H1 (cell line): ENCODE measurements around the gene SLC25A20. TPM values are rescaled to one million over a fixed set of nuclear protein-coding genes. Genes with fewer than 3 reads are reported as not detected.

Source experiments
- CTCF ChIA-PET: fragments of 300-600 bp; sonication (Branson Sonifier 250); formaldehyde crosslinking; loops from one replicate; lab custom pipeline; 2021; ENCODE audit not compliant: partially characterized antibody; lab: Charles Lee
- POLR2A ChIA-PET: fragments of 300-600 bp; sonication (Branson Sonifier 250); formaldehyde crosslinking; loops from one replicate; lab custom pipeline; 2021; ENCODE audit warnings: inconsistent platforms; ENCODE audit not compliant: partially characterized antibody; lab: Charles Lee
- DNase-seq, 2 experiments: peaks; one replicate each; pipeline versions ENCODE4 v3.0.0 to v3.0.0-alpha.2; 2010 to 2022; ENCODE audit warnings: low spot score in 2 of 2, low read depth in 1 of 2, mixed read lengths in 1 of 2
- FAIRE-seq: peaks from 2 replicates; lab custom pipeline; 2011; peaks lifted over from hg19 to GRCh38; lab: Jason Lieb, UNC
- H2AFZ ChIP-seq: 2 replicates; pipeline ENCODE4 v1.8.1; 2012; ENCODE audit warnings: low read length, inconsistent platforms
- H2AK5ac ChIP-seq: 2 replicates; pipeline ENCODE4 v1.6.1; 2013; ENCODE audit warnings: low read depth, low read length
- H2BK120ac ChIP-seq: replicated peaks from 2 replicates; pipeline ENCODE3; 2013; ENCODE audit warnings: low read depth, low read length, inconsistent platforms
- H2BK12ac ChIP-seq: 2 replicates; pipeline ENCODE4 v1.6.1; 2013; ENCODE audit warnings: low read depth, low read length
- H2BK15ac ChIP-seq: 2 replicates; pipeline ENCODE4 v1.6.1; 2013; ENCODE audit warnings: low read length
- H2BK20ac ChIP-seq: 2 replicates; pipeline ENCODE4 v1.6.1; 2013; ENCODE audit warnings: low read length
- H2BK5ac ChIP-seq: 2 replicates; pipeline ENCODE4 v1.6.1; 2013; ENCODE audit warnings: low read depth, low read length
- H3K14ac ChIP-seq: 2 replicates; pipeline ENCODE4 v1.6.1; 2013; ENCODE audit warnings: inconsistent platforms; ENCODE audit not compliant: insufficient read length
- H3K18ac ChIP-seq: 2 replicates; pipeline ENCODE4 v1.6.1; 2013; ENCODE audit warnings: low read length; ENCODE audit errors: extremely low read depth
- H3K23ac ChIP-seq: 2 replicates; pipeline ENCODE4 v1.6.1; 2013; ENCODE audit warnings: inconsistent platforms; ENCODE audit not compliant: insufficient read length
- H3K23me2 ChIP-seq: 2 replicates; pipeline ENCODE4 v1.6.1; 2013; ENCODE audit warnings: low read depth, low read length
- H3K27ac ChIP-seq: 2 replicates; pipeline ENCODE4 v1.6.1; 2011; ENCODE audit warnings: low read depth, low read length, inconsistent platforms
- H3K27me3 ChIP-seq, 4 experiments: replicated peaks in 1 of 4; 1 replicate in 1 of 4; 2 replicates in 3 of 4; pipeline versions ENCODE4 v1.6.1 to v1.8.1; 2011 to 2013; ENCODE audit warnings: low read length in 3 of 4, mild to moderate bottlenecking in 3 of 4, inconsistent platforms in 2 of 4, mixed read lengths in 2 of 4, moderate library complexity in 1 of 4; ENCODE audit not compliant: control insufficient read depth in 3 of 4, insufficient read depth in 3 of 4; ENCODE audit errors: extremely low read depth in 1 of 4
- H3K36me3 ChIP-seq, 4 experiments: 2 replicates each; pipeline versions ENCODE4 v1.6.1 to v1.8.1; 2011 to 2013; ENCODE audit warnings: mild to moderate bottlenecking in 4 of 4, low read length in 3 of 4, moderate library complexity in 2 of 4, control low read depth in 1 of 4, inconsistent platforms in 1 of 4; ENCODE audit not compliant: insufficient read depth in 4 of 4, control insufficient read depth in 2 of 4
- H3K4ac ChIP-seq: replicated peaks from 2 replicates; pipeline ENCODE3; 2013; ENCODE audit warnings: low read length, low read depth, mixed read lengths, inconsistent platforms; ENCODE audit not compliant: insufficient read length
- H3K4me1 ChIP-seq, 4 experiments: replicated peaks in 1 of 4; 1 replicate in 1 of 4; 2 replicates in 3 of 4; pipeline versions ENCODE4 v1.6.1 to v1.8.1; 2011 to 2013; ENCODE audit warnings: low read length in 3 of 4, inconsistent platforms in 2 of 4, mixed read lengths in 1 of 4; ENCODE audit not compliant: insufficient read depth in 4 of 4, control insufficient read depth in 3 of 4
- H3K4me2 ChIP-seq, 2 experiments: 2 replicates each; pipeline versions ENCODE4 v1.6.1 to v1.8.1; 2011 to 2013; ENCODE audit warnings: low read depth in 2 of 2, low read length in 2 of 2, control low read depth in 1 of 2, inconsistent platforms in 1 of 2, mild to moderate bottlenecking in 1 of 2; ENCODE audit not compliant: insufficient read depth in 1 of 2
- H3K4me3 ChIP-seq, 4 experiments: fragments of 200-600, 300-600 bp in 1 of 4; sonication (generic), shearing (Covaris generic), sonication (Bioruptor Twin) in 1 of 4; 2 replicates each; pipeline versions ENCODE4 v1.5.1 to v1.8.1; 2011 to 2016; ENCODE audit warnings: low read length in 4 of 4, low read depth in 3 of 4, control low read depth in 2 of 4, inconsistent platforms in 2 of 4, mild to moderate bottlenecking in 2 of 4, mixed read lengths in 1 of 4, moderate library complexity in 1 of 4; ENCODE audit not compliant: insufficient read depth in 2 of 4; ENCODE audit errors: extremely low read depth in 1 of 4
- H3K56ac ChIP-seq: replicated peaks from 2 replicates; pipeline ENCODE3; 2013; ENCODE audit warnings: low read depth, mild to moderate bottlenecking, mixed read lengths, low read length, inconsistent platforms; ENCODE audit not compliant: insufficient read length
- H3K79me1 ChIP-seq: 2 replicates; pipeline ENCODE4 v1.6.1; 2013; ENCODE audit warnings: low read depth, low read length, control low read depth
- H3K79me2 ChIP-seq, 2 experiments: 2 replicates each; pipeline versions ENCODE4 v1.6.1 to v1.8.1; 2012 to 2013; ENCODE audit warnings: low read length in 2 of 2, mild to moderate bottlenecking in 2 of 2, inconsistent platforms in 1 of 2; ENCODE audit not compliant: insufficient read depth in 2 of 2, control insufficient read depth in 1 of 2
- H3K9ac ChIP-seq, 4 experiments: replicated peaks in 1 of 4; 1 replicate in 1 of 4; 2 replicates in 3 of 4; pipeline versions ENCODE4 v1.6.1 to v1.8.1; 2011 to 2013; ENCODE audit warnings: low read depth in 3 of 4, low read length in 3 of 4, control low read depth in 2 of 4, mild to moderate bottlenecking in 2 of 4, moderate library complexity in 2 of 4, inconsistent platforms in 1 of 4; ENCODE audit errors: extremely low read depth in 1 of 4
- H3K9me3 ChIP-seq, 2 experiments: 2 replicates each; pipeline versions ENCODE4 v1.6.1 to v1.8.1; 2012 to 2013; ENCODE audit warnings: mild to moderate bottlenecking in 2 of 2, moderate library complexity in 2 of 2, control low read depth in 1 of 2, inconsistent platforms in 1 of 2, low read depth in 1 of 2, low read length in 1 of 2, mixed read lengths in 1 of 2; ENCODE audit not compliant: insufficient read depth in 2 of 2
- H4K20me1 ChIP-seq, 2 experiments: replicated peaks in 1 of 2; 2 replicates each; pipeline versions ENCODE3 to v1.8.1; 2011 to 2013; ENCODE audit warnings: inconsistent platforms in 2 of 2, low read length in 2 of 2, mild to moderate bottlenecking in 1 of 2; ENCODE audit not compliant: insufficient read depth in 2 of 2, control insufficient read depth in 1 of 2
- H4K5ac ChIP-seq: 2 replicates; pipeline ENCODE4 v1.6.1; 2013; ENCODE audit warnings: low read length, low read depth, mixed read lengths, inconsistent platforms; ENCODE audit not compliant: insufficient read length
- H4K8ac ChIP-seq: 2 replicates; pipeline ENCODE4 v1.8.0; 2013; ENCODE audit warnings: mild to moderate bottlenecking, moderate library complexity, low read length, inconsistent platforms; ENCODE audit not compliant: insufficient read depth; ENCODE audit errors: extremely low read depth
- H4K91ac ChIP-seq: replicated peaks from 2 replicates; pipeline ENCODE3; 2013; ENCODE audit warnings: low read length, mixed read lengths, inconsistent platforms; ENCODE audit not compliant: insufficient read length
- ASH2L ChIP-seq: fragments of 200-600, 300-600 bp; sonication (generic); IDR thresholded peaks from one replicate; pipeline ENCODE4 v1.7.1; 2017; ENCODE audit warnings: low read length
- BACH1 ChIP-seq: IDR thresholded peaks from 2 replicates; pipeline ENCODE4 v1.6.1; 2012; ENCODE audit warnings: low read length, improper control_type of control experiment
- CEBPB ChIP-seq: IDR thresholded peaks from 2 replicates; pipeline ENCODE4 v1.6.1; 2012; ENCODE audit warnings: low read depth, low read length
- EP300 ChIP-seq, 2 experiments: IDR thresholded peaks; 1 replicate in 1 of 2; 2 replicates in 1 of 2; pipeline ENCODE4 v1.6.1; 2011 to 2012; ENCODE audit warnings: low read depth in 2 of 2, low read length in 2 of 2, mild to moderate bottlenecking in 2 of 2, borderline replicate concordance in 1 of 2, inconsistent platforms in 1 of 2, moderate library complexity in 1 of 2
- GTF2F1 ChIP-seq: IDR thresholded peaks from 2 replicates; pipeline ENCODE4 v1.6.1; 2012; ENCODE audit warnings: low read depth, low read length, improper control_type of control experiment, borderline replicate concordance
- HDAC2 ChIP-seq, 2 experiments: fragments of 300-600 bp in 1 of 2; sonication (generic) in 1 of 2; IDR thresholded peaks; 2 replicates each; pipeline ENCODE4 v1.6.1; 2011 to 2012; ENCODE audit warnings: low read depth in 2 of 2, low read length in 2 of 2, mild to moderate bottlenecking in 2 of 2, moderate library complexity in 2 of 2, borderline replicate concordance in 1 of 2, inconsistent platforms in 1 of 2
- RBBP5 ChIP-seq: IDR thresholded peaks from 2 replicates; pipeline ENCODE4 v1.7.1; 2012; ENCODE audit warnings: low read depth, mild to moderate bottlenecking, inconsistent platforms, low read length, moderate library complexity, borderline replicate concordance
- TBP ChIP-seq: IDR thresholded peaks from 2 replicates; pipeline ENCODE4 v1.6.1; 2011; ENCODE audit warnings: low read depth, low read length, improper control_type of control experiment
- ZNF274 ChIP-seq: IDR thresholded peaks from 2 replicates; pipeline ENCODE4 v1.7.0; 2012; ENCODE audit warnings: low read length, borderline replicate concordance; ENCODE audit errors: extremely low read depth
- WGBS, 2 experiments: shearing (Covaris generic) in 1 of 2; methylation state at CpG; one replicate each; pipeline versions ENCODE4 v1.1.6 to v1.1.7; 2013 to 2015; ENCODE audit warnings: low lambda C conversion rate in 2 of 2, mixed read lengths in 2 of 2, inconsistent platforms in 1 of 2, low coverage in 1 of 2, missing lambda C conversion rate in 1 of 2; ENCODE audit not compliant: insufficient replicate concordance in 2 of 2, insufficient coverage in 1 of 2, insufficient read length in 1 of 2; ENCODE audit errors: extremely low coverage in 1 of 2, missing lambda C conversion rate in 1 of 2; 5-methylcytosine and 5-hydroxymethylcytosine counted together
- polyA plus RNA-seq, 7 experiments: library from polyadenylated mRNA; depleted of rRNA in 3 of 7; stranded (reverse) in 5 of 7; unstranded in 2 of 7; fragments of >200 nt in 5 of 7; fragments of 200-250 nt in 2 of 7; gene quantifications; 1 replicate in 5 of 7; 2 replicates in 1 of 7; 4 replicates in 1 of 7; pipeline versions ENCODE4 v1.2.1 to v1.2.3, GENCODE V29; 2011 to 2013; ENCODE audit warnings: missing spikeins in 2 of 7, mixed read lengths in 2 of 7
- total RNA-seq: library from RNA; stranded (reverse); fragmentation: NEBNext Ultra II Directional; extraction: Animal tissue kit (Norgen Biotek cat#: 25700); gene quantifications from 2 replicates; pipeline ENCODE4 v1.2.1, GENCODE V29; 2021

SLC25A20 gene
- total and polyA plus RNA-seq, 2 of the 8 experiments (the other 6 are each of a cell fraction or from before 2014, with no cell fraction given), result 3.8 to 4.0 TPM

GRCh38 chr3:48934333-48934991 is 35.8 kb upstream of the SLC25A20 start:
- CTCF ChIA-PET, result interaction anchor here (0.6 to 2.5 kb wide), 6 partner anchors 8 to 402 kb away, joined by 3 to 7 read pairs (median 4); partner anchors contain the start of gene ARIH2
- Histone ChIP-seq H2BK12ac (no peak overlapping the region), H3K9me3 (no peaks in the 10 kb centered on the region), H3K14ac (no peak overlapping the region), H3K36me3 (peaks cover 0 to 23% (median 7%) of the 10 kb centered on the region in 4 experiments; a peak in 6 of 8 replicates), H3K4me1 (no peaks in the 10 kb centered on the region), H2AFZ (no peak overlapping the region), H3K27ac (no peak overlapping the region), H3K56ac (no peak overlapping the region), H4K20me1 (peaks cover 4 to 10% of the 10 kb centered on the region in 2 experiments), H3K9ac (no peak overlapping the region), H3K79me1 (peaks cover 12% of the 10 kb centered on the region), H3K4me3 (no peak overlapping the region), H2BK20ac (no peak overlapping the region), H4K5ac (no peak overlapping the region), H2BK15ac (no peak overlapping the region), H4K91ac (no peak overlapping the region), H3K23ac (no peak overlapping the region), H3K23me2 (no peaks in the 10 kb centered on the region), H3K18ac (no peak overlapping the region), H3K4me2 (no peak overlapping the region), H2BK120ac (no peak overlapping the region), H3K79me2 (peaks cover 9 to 81% of the 10 kb centered on the region in 2 experiments), H4K8ac (no peak overlapping the region), H3K4ac (no peak overlapping the region), H2AK5ac (no peak overlapping the region), H3K27me3 (no peaks in the 10 kb centered on the region), H2BK5ac (no peak overlapping the region)
- FAIRE-seq (no peak), DNase-seq (no peak)
- POLR2A ChIA-PET, result interaction anchor here (0.7 kb wide), 1 partner anchor 15 kb away, joined by 6 read pairs; no protein-coding TSS in a partner anchor
- WGBS, 2 experiments, result 94% methylated on average over 5 of the region's 5 CpGs; no CpG with 5 or more reads in 1 of the 2 experiments
- TF ChIP-seq ASH2L, result no peak
- TF ChIP-seq TBP, result no peak
- TF ChIP-seq BACH1, result no peak
- TF ChIP-seq EP300 (IDR thresholded peaks at IDR 0.05; ENCODE audit: borderline replicate concordance in 1 of 2, low read depth in 2 of 2, low read length in 2 of 2), result no peak
- TF ChIP-seq HDAC2 (IDR thresholded peaks at IDR 0.05; ENCODE audit: borderline replicate concordance in 1 of 2, low read depth in 2 of 2, low read length in 2 of 2), result no peak
- no peak for TF ChIP-seq CEBPB
- no peak for TF ChIP-seq GTF2F1
- no peak for TF ChIP-seq RBBP5
- TF ChIP-seq ZNF274, result no peak
